Measurements from ENCODE around the gene ETS1. TPM values are rescaled to one million over a fixed set of nuclear protein-coding genes. Genes with fewer than 3 reads are reported as not detected.

The ETS1 gene
- polyA plus RNA-seq, 1 donor (not counting 4 experiments of a cell fraction or from before 2014, with no cell fraction given), result 41.0 TPM

- H3K9ac ChIP-seq (ENCODE audit: control insufficient read depth, extremely low read depth, insufficient read depth, low read length), result no peak overlapping the region
- no peaks in the 10 kb centered on the region for H3K27me3 ChIP-seq (ENCODE audit: control insufficient read depth, extremely low read depth, insufficient read depth, low read length)
- dilution Hi-C loops (cut with MboI; ENCODE audit: extremely low pct_ligation_motif_present, low sequenced_read_pairs), result no loop called here
- H3K4me2 ChIP-seq (ENCODE audit: control insufficient read depth, extremely low read depth, insufficient read depth, low read depth, low read length), result no peak overlapping the region
- FAIRE-seq, result no peak
- H3K79me2 ChIP-seq (ENCODE audit: control insufficient read depth, insufficient read depth, low read length), result no peaks in the 10 kb centered on the region
- TF ChIP-seq EZH2 (IDR thresholded peaks at IDR 0.05; ENCODE audit: low read length), result no peak
- TF ChIP-seq, protein P1, sequence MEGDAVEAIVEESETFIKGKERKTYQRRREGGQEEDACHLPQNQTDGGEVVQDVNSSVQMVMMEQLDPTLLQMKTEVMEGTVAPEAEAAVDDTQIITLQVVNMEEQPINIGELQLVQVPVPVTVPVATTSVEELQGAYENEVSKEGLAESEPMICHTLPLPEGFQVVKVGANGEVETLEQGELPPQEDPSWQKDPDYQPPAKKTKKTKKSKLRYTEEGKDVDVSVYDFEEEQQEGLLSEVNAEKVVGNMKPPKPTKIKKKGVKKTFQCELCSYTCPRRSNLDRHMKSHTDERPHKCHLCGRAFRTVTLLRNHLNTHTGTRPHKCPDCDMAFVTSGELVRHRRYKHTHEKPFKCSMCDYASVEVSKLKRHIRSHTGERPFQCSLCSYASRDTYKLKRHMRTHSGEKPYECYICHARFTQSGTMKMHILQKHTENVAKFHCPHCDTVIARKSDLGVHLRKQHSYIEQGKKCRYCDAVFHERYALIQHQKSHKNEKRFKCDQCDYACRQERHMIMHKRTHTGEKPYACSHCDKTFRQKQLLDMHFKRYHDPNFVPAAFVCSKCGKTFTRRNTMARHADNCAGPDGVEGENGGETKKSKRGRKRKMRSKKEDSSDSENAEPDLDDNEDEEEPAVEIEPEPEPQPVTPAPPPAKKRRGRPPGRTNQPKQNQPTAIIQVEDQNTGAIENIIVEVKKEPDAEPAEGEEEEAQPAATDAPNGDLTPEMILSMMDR (optimal IDR thresholded peaks at IDR 0.05 in 1 of 3, IDR thresholded peaks at IDR 0.05 in 1 of 3, conservative IDR thresholded peaks at IDR 0.05 in 1 of 3; ENCODE audit: extremely low read depth in 1 of 3, insufficient read depth in 2 of 3, low read length in 3 of 3), result no peak
- H3K36me3 ChIP-seq (ENCODE audit: control insufficient read depth in 2 of 2, extremely low read depth in 1 of 2, insufficient read depth in 2 of 2, low read length in 2 of 2), result no peaks in the 10 kb centered on the region
- no peak overlapping the region for H2AFZ ChIP-seq (ENCODE audit: control insufficient read depth, low read length)
- H3K9me1 ChIP-seq (ENCODE audit: control insufficient read depth, extremely low read depth, insufficient read depth, low read length), result no peaks in the 10 kb centered on the region
- no peaks in the 10 kb centered on the region for H3K9me3 ChIP-seq (ENCODE audit: control insufficient read depth, low read depth, low read length)
- DNase-seq (ENCODE audit: low read depth, low spot score), result no peak
- H4K20me1 ChIP-seq (ENCODE audit: control insufficient read depth, extremely low read depth, insufficient read depth, low read length), result no peaks in the 10 kb centered on the region
- H3K4me3 ChIP-seq (ENCODE audit: control insufficient read depth in 2 of 3, extremely low read depth in 1 of 3, insufficient read depth in 2 of 3, low read depth in 1 of 3, low read length in 3 of 3), result no peak overlapping the region
- H3K27ac ChIP-seq (ENCODE audit: control insufficient read depth, insufficient read depth, low read length), result no peak overlapping the region
- no peaks in the 10 kb centered on the region for H3K4me1 ChIP-seq (ENCODE audit: control insufficient read depth, extremely low read depth, insufficient read depth, low read length)
Observed at GRCh38 chr11:128432926-128433325, 154.4 kb downstream of the ETS1 start.

- H2AFZ ChIP-seq (ENCODE audit: control insufficient read depth, low read length), result no peak overlapping the region
- no peaks in the 10 kb centered on the region for H3K9me3 ChIP-seq (ENCODE audit: control insufficient read depth, low read depth, low read length)
- no peaks in the 10 kb centered on the region for H3K4me1 ChIP-seq (ENCODE audit: control insufficient read depth, extremely low read depth, insufficient read depth, low read length)
- H3K4me2 ChIP-seq (ENCODE audit: control insufficient read depth, extremely low read depth, insufficient read depth, low read depth, low read length), result no peak overlapping the region
- H3K9me1 ChIP-seq (ENCODE audit: control insufficient read depth, extremely low read depth, insufficient read depth, low read length), result no peaks in the 10 kb centered on the region
- dilution Hi-C loops (cut with MboI; ENCODE audit: extremely low pct_ligation_motif_present, low sequenced_read_pairs), result no loop called here
- H3K9ac ChIP-seq (ENCODE audit: control insufficient read depth, extremely low read depth, insufficient read depth, low read length), result no peak overlapping the region
- no peaks in the 10 kb centered on the region for H4K20me1 ChIP-seq (ENCODE audit: control insufficient read depth, extremely low read depth, insufficient read depth, low read length)
- H3K36me3 ChIP-seq (ENCODE audit: control insufficient read depth in 2 of 2, extremely low read depth in 1 of 2, insufficient read depth in 2 of 2, low read length in 2 of 2), result no peaks in the 10 kb centered on the region
- H3K27me3 ChIP-seq (ENCODE audit: control insufficient read depth, extremely low read depth, insufficient read depth, low read length), result no peaks in the 10 kb centered on the region
- H3K4me3 ChIP-seq (ENCODE audit: control insufficient read depth in 2 of 3, extremely low read depth in 1 of 3, insufficient read depth in 2 of 3, low read depth in 1 of 3, low read length in 3 of 3), result no peak overlapping the region
- TF ChIP-seq, protein P1 (optimal IDR thresholded peaks at IDR 0.05 in 1 of 3, IDR thresholded peaks at IDR 0.05 in 1 of 3, conservative IDR thresholded peaks at IDR 0.05 in 1 of 3; ENCODE audit: extremely low read depth in 1 of 3, insufficient read depth in 2 of 3, low read length in 3 of 3), result no peak
- no peak for TF ChIP-seq EZH2 (IDR thresholded peaks at IDR 0.05; ENCODE audit: low read length)
- FAIRE-seq, result no peak
- no peak for DNase-seq (ENCODE audit: low read depth, low spot score)
- no peak overlapping the region for H3K27ac ChIP-seq (ENCODE audit: control insufficient read depth, insufficient read depth, low read length)
- no peaks in the 10 kb centered on the region for H3K79me2 ChIP-seq (ENCODE audit: control insufficient read depth, insufficient read depth, low read length)
Observed at GRCh38 chr11:128431931-128432330, 155.4 kb downstream of the ETS1 start.

Data from keratinocyte (primary cell).